IPS-NIHi11 (cell line): Measurements from ENCODE around the gene ENDOG.
"Not testable (repeated sequence)": the region's sequence is repeated elsewhere in the genome, so short reads cannot be mapped to it uniquely, and the experiment has no call there.

ENCODE experiments used
- DNase-seq: peaks from one replicate; pipeline ENCODE4 v3.0.0; 2012; ENCODE audit warnings: mixed read lengths, low spot score

Gene ENDOG

GRCh38 chr9:128862401-128862851, 44.1 kb downstream of the ENDOG start:
- DNase-seq, result no peak

- DNase-seq, result peak; percentile 91
Observed at GRCh38 chr9:128863647-128864046, 45.3 kb downstream of the ENDOG start.

- DNase-seq, result no peak
Observed at GRCh38 chr9:128870128-128870940, 52.0 kb downstream of the ENDOG start.

GRCh38 chr9:128870941-128871265, 52.6 kb downstream of the ENDOG start:
- not testable (repeated sequence) for DNase-seq
